ENCODE results near the gene ATP13A3.
A peak's percentile ranks its signal among the peaks of the same experiment; 100 is the strongest.
"Not testable (repeated sequence)": the region's sequence is repeated elsewhere in the genome, so short reads cannot be mapped to it uniquely, and the experiment has no call there.

ATP13A3 gene

GRCh38 chr3:194486540-194487288, at the start of gene ATP13A3:
TSS of gene ATP13A3 (minus strand) at chr3:194487002. CDS start at chr3:194462190, 24,812 bp downstream.
- CTCF ChIA-PET, result interaction anchor here (0.7 to 1.3 kb wide), 3 partner anchors 81 to 147 kb away, joined by 3 to 4 read pairs (median 3); partner anchors contain the start of gene TMEM44
- TF ChIP-seq CTCF (conservative IDR thresholded peaks at IDR 0.05; ENCODE audit: low read depth), result no peak
- DNase-seq (ENCODE audit: low spot score), result peak; percentile 94
- peak within 1 kb of the TSS; percentile 90 for H3K27ac ChIP-seq
- POLR2A ChIA-PET (ENCODE audit: low non-redundant PET), result no interaction called here

- H3K27ac ChIP-seq; CTCF ChIA-PET; DNase-seq (ENCODE audit: low spot score); POLR2A ChIA-PET (ENCODE audit: low non-redundant PET): not testable (repeated sequence)
Measured at GRCh38 chr3:194535199-194535598, 48.4 kb upstream of the ATP13A3 start.

GRCh38 chr3:194534243-194534642, 47.4 kb upstream of the ATP13A3 start:
- TF ChIP-seq CTCF (conservative IDR thresholded peaks at IDR 0.05; ENCODE audit: low read depth), result no peak
- no peak for DNase-seq (ENCODE audit: low spot score)
- CTCF ChIA-PET, result no interaction called here
- no peak overlapping the region for H3K27ac ChIP-seq
- POLR2A ChIA-PET (ENCODE audit: low non-redundant PET), result no interaction called here

DNA sequence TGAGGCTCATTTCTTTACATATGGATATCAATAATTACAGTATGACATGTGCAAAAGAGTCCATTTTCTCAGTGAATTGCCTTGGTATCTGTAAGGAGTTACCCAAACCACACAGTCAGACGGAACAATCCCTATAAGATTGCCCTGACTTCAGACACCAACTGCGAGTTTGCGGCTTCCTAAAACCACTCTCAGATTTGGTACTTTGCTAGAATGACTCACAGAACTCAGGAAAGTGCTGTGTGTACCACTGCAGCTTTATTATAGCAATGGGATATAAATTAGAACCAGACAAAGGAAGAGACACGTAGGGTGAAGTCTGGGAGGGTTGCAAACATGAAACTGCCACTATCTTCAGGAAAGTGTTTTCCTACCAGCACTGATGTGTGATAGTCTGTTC, 45.8 kb upstream of the ATP13A3 start:
- no peak for DNase-seq (ENCODE audit: low spot score)
- CTCF ChIA-PET, result no interaction called here

GRCh38 chr3:194527726-194528125, 40.9 kb upstream of the ATP13A3 start:
- no peak for DNase-seq (ENCODE audit: low spot score)
- ChIA-PET CTCF (interaction anchor here (0.6 kb wide), 1 partner anchor 60 kb away, joined by 3 read pairs; no protein-coding TSS in a partner anchor), POLR2A (ENCODE audit: low non-redundant PET) (interaction anchor here (0.6 kb wide), 1 partner anchor 11 kb away, joined by 9 read pairs; no protein-coding TSS in a partner anchor)
- H3K27ac ChIP-seq, result peak overlapping the region; percentile 85
- no peak for TF ChIP-seq CTCF (conservative IDR thresholded peaks at IDR 0.05; ENCODE audit: low read depth)

More for the DNA sequence above, 45.8 kb upstream of the ATP13A3 start:
- TF ChIP-seq CTCF (conservative IDR thresholded peaks at IDR 0.05; ENCODE audit: low read depth), result no peak
- POLR2A ChIA-PET (ENCODE audit: low non-redundant PET), result no interaction called here
- no peak overlapping the region for H3K27ac ChIP-seq

- TF ChIP-seq CTCF (conservative IDR thresholded peaks at IDR 0.05; ENCODE audit: low read depth), result no peak
- POLR2A ChIA-PET (ENCODE audit: low non-redundant PET), result no interaction called here
- CTCF ChIA-PET, result interaction anchor here (0.6 kb wide), 1 partner anchor 48 kb away, joined by 3 read pairs; no protein-coding TSS in a partner anchor
- peak overlapping the region; percentile 85 for H3K27ac ChIP-seq
- DNase-seq (ENCODE audit: low spot score), result no peak
Measured at GRCh38 chr3:194526164-194526563, 39.4 kb upstream of the ATP13A3 start.

- POLR2A ChIA-PET (ENCODE audit: low non-redundant PET), result interaction anchor here (0.7 kb wide), 1 partner anchor 8 kb away, joined by 3 read pairs; no protein-coding TSS in a partner anchor
- DNase-seq (ENCODE audit: low spot score), result no peak
- H3K27ac ChIP-seq, result peak overlapping the region; percentile 37; the same call in 1 of the 2 replicates
- no peak for TF ChIP-seq CTCF (conservative IDR thresholded peaks at IDR 0.05; ENCODE audit: low read depth)
- CTCF ChIA-PET, result interaction anchor here (1.0 kb wide), 1 partner anchor 37 kb away, joined by 4 read pairs; no protein-coding TSS in a partner anchor
Measured at GRCh38 chr3:194522579-194523046, 35.8 kb upstream of the ATP13A3 start.
